ENCODE data around the gene DDX41. TPM values are rescaled to one million over a fixed set of nuclear protein-coding genes. Genes with fewer than 3 reads are reported as not detected.

Gene DDX41
- total and polyA plus RNA-seq, 10 of the 15 experiments (the other 5 are each of a cell fraction or from before 2014, with no cell fraction given) = 32.7 to 215 (median 93.6) TPM

- no peak for TF ChIP-seq USF2 (IDR thresholded peaks at IDR 0.05; ENCODE audit: borderline replicate concordance, low read depth, low read length)
- no peak for TF ChIP-seq STAT3 (IDR thresholded peaks at IDR 0.05; ENCODE audit: low read depth, low read length)
- TF ChIP-seq POLR2A (IDR thresholded peaks at IDR 0.05; ENCODE audit: low read depth, low read length) = peak; percentile 31; the same call in 1 of the 2 replicates
- TF ChIP-seq NR2C1 (IDR thresholded peaks at IDR 0.05) = no peak
- no peak for TF ChIP-seq ASH2L (IDR thresholded peaks at IDR 0.05; ENCODE audit: borderline replicate concordance, low read depth)
- no peak for TF ChIP-seq RAD51 (IDR thresholded peaks at IDR 0.05)
- no peak for TF ChIP-seq SMARCA5 (IDR thresholded peaks at IDR 0.05)
- TF ChIP-seq ZSCAN29 (IDR thresholded peaks at IDR 0.05) = no peak
- TF ChIP-seq IKZF1 (conservative IDR thresholded peaks at IDR 0.05) = no peak
- no peak for TF ChIP-seq HSF1 (IDR thresholded peaks at IDR 0.05; ENCODE audit: low read depth, low read length)
- TF ChIP-seq CTCF (IDR thresholded peaks at IDR 0.05 in 2 of 3, conservative IDR thresholded peaks at IDR 0.05 in 1 of 3; ENCODE audit: control insufficient read depth in 2 of 3, extremely low read depth in 1 of 3, insufficient read depth in 1 of 3, low read depth in 3 of 3, low read length in 3 of 3) = peak in 2 of 3 experiments; percentile 11 to 23; a peak in 1 of 6 replicates
- no peak for TF ChIP-seq RB1 (IDR thresholded peaks at IDR 0.05; ENCODE audit: borderline replicate concordance)
- TF ChIP-seq YBX1 (IDR thresholded peaks at IDR 0.05) = no peak
- TF ChIP-seq MEF2B (IDR thresholded peaks at IDR 0.05; ENCODE audit: partially characterized antibody, poor library complexity, severe bottlenecking) = no peak
- no peak for TF ChIP-seq EZH2 (IDR thresholded peaks at IDR 0.05; ENCODE audit: borderline replicate concordance, control insufficient read depth, low read depth, low read length)
- peak in 1 of 2 experiments; percentile 48; a peak in 1 of 4 replicates for TF ChIP-seq BHLHE40 (IDR thresholded peaks at IDR 0.05; ENCODE audit: borderline replicate concordance in 1 of 2, low read depth in 2 of 2, low read length in 1 of 2)
- TF ChIP-seq POLR2AphosphoS5 (IDR thresholded peaks at IDR 0.05; ENCODE audit: low read length) = no peak; the same call in 1 of the 2 replicates
- TF ChIP-seq NFXL1 (IDR thresholded peaks at IDR 0.05; ENCODE audit: borderline replicate concordance) = no peak
- TF ChIP-seq PRDM15 (CRISPR knock-in tag; IDR thresholded peaks at IDR 0.05) = no peak
Observed at GRCh38 chr5:177496070-177496726, 20.6 kb downstream of the DDX41 start (continued).

All from GM12878 (cell line).